Retinal pigment epithelial cell (primary cell): Measurements from ENCODE around the gene TPST2.

Source experiments
- DNase-seq: peaks from one replicate; pipeline ENCODE4 v3.0.0-alpha.2; 2010; ENCODE audit warnings: low read depth
- H3K4me3 ChIP-seq: 2 replicates; pipeline ENCODE4 v1.5.1; 2011; ENCODE audit warnings: mild to moderate bottlenecking, low read length, control low read depth, moderate library complexity
- CTCF ChIP-seq: conservative IDR thresholded peaks from 2 replicates; pipeline ENCODE4 v1.5.1; 2011; ENCODE audit warnings: low read depth, low read length, control low read depth, inconsistent platforms

TPST2 gene

GRCh38 chr22:26549902-26550497, 39.9 kb downstream of the TPST2 start:
- H3K4me3 ChIP-seq, result no peak overlapping the region
- no peak for DNase-seq
- TF ChIP-seq CTCF, result no peak

- no peak for DNase-seq
- no peak overlapping the region for H3K4me3 ChIP-seq
- no peak for TF ChIP-seq CTCF
Observed at GRCh38 chr22:26548984-26549383, 40.9 kb downstream of the TPST2 start.

GRCh38 chr22:26548303-26548702, 41.6 kb downstream of the TPST2 start:
- DNase-seq, result no peak
- no peak overlapping the region for H3K4me3 ChIP-seq
- TF ChIP-seq CTCF, result no peak

GRCh38 chr22:26547837-26548236, 42.1 kb downstream of the TPST2 start:
- H3K4me3 ChIP-seq, result no peak overlapping the region
- TF ChIP-seq CTCF, result no peak
- DNase-seq, result no peak

GRCh38 chr22:26547426-26547825, 42.5 kb downstream of the TPST2 start:
- no peak overlapping the region for H3K4me3 ChIP-seq
- TF ChIP-seq CTCF, result no peak
- DNase-seq, result no peak

- TF ChIP-seq CTCF, result no peak
- H3K4me3 ChIP-seq, result no peak overlapping the region
- no peak for DNase-seq
Observed at GRCh38 chr22:26546282-26546681, 43.6 kb downstream of the TPST2 start.

- no peak for DNase-seq
- no peak for TF ChIP-seq CTCF
- H3K4me3 ChIP-seq, result no peak overlapping the region
Observed at GRCh38 chr22:26545827-26546226, 44.1 kb downstream of the TPST2 start.
